Mesothelial cell of epicardium (in vitro differentiated cells): ENCODE results near the gene PLA2R1. TPM values are rescaled to one million over a fixed set of nuclear protein-coding genes. Genes with fewer than 3 reads are reported as not detected.

Source experiments
- DNase-seq, 2 experiments: peaks; one replicate each; pipeline ENCODE4 v3.0.0; 2021; ENCODE audit warnings: low spot score in 2 of 2; ENCODE audit not compliant: unreplicated experiment in 2 of 2
- H3K27ac Mint-ChIP-seq: 2 replicates; pipeline ENCODE4 v1.8.0; 2021; ENCODE audit warnings: mixed read lengths
- H3K27me3 Mint-ChIP-seq: 2 replicates; pipeline ENCODE4 v1.8.0; 2021; ENCODE audit warnings: low read depth, mixed read lengths
- H3K36me3 Mint-ChIP-seq: 2 replicates; pipeline ENCODE4 v1.8.0; 2021; ENCODE audit warnings: mixed read lengths
- H3K4me1 Mint-ChIP-seq: 2 replicates; pipeline ENCODE4 v1.8.0; 2021; ENCODE audit warnings: mixed read lengths
- H3K4me3 Mint-ChIP-seq: 2 replicates; pipeline ENCODE4 v1.8.0; 2021; ENCODE audit warnings: mild to moderate bottlenecking, moderate library complexity, mixed read lengths
- H3K9me3 Mint-ChIP-seq: 2 replicates; pipeline ENCODE4 v1.8.0; 2021; ENCODE audit warnings: mixed read lengths
- CTCF ChIP-seq: fragments of 200-600 bp; sonication (generic); IDR thresholded peaks from one replicate; pipeline ENCODE4 v1.5.0; 2021; ENCODE audit warnings: antibody characterized with exemption; ENCODE audit not compliant: unreplicated experiment
- total RNA-seq: library from RNA; stranded (reverse); gene quantifications from 3 replicates; pipeline ENCODE4 v1.2.1, GENCODE V29; 2021

The PLA2R1 gene
- 14.4 to 15.0 TPM (median 14.8 TPM) in 3 replicates for total RNA-seq

- Mint-ChIP-seq H3K4me1 (peaks cover 12% of the 10 kb centered on the region), H3K27ac (peak within 1 kb of the TSS; percentile 88), H3K4me3 (peak within 1 kb of the TSS; percentile 90)
Measured at GRCh38 chr2:160062292-160063005, at the start of gene PLA2R1. TSS of gene PLA2R1 (minus strand) at chr2:160062615. CDS start at chr2:160062403, 212 bp downstream.

GRCh38 chr2:160110674-160111239 lies 48.3 kb upstream of the PLA2R1 start:
- no peak for DNase-seq
- no peak overlapping the region for H3K4me3 Mint-ChIP-seq
- peaks cover 15% of the 10 kb centered on the region for H3K4me1 Mint-ChIP-seq
- H3K9me3 Mint-ChIP-seq, result peaks cover 7% of the 10 kb centered on the region
- peaks cover 9% of the 10 kb centered on the region for H3K36me3 Mint-ChIP-seq
- no peaks in the 10 kb centered on the region for H3K27me3 Mint-ChIP-seq
- no peak overlapping the region for H3K27ac Mint-ChIP-seq
- no peak for TF ChIP-seq CTCF

More at GRCh38 chr2:160062292-160063005, at the start of gene PLA2R1:
- Mint-ChIP-seq H3K9me3 (peaks cover 8% of the 10 kb centered on the region), H3K36me3 (no peaks in the 10 kb centered on the region), H3K27me3 (no peaks in the 10 kb centered on the region)
- TF ChIP-seq CTCF, result no peak
- DNase-seq, result peak; percentile 32 to 69

GRCh38 chr2:160109939-160110673 lies 47.7 kb upstream of the PLA2R1 start:
- TF ChIP-seq CTCF, result peak; percentile 60
- Mint-ChIP-seq H3K4me1 (peaks cover 16% of the 10 kb centered on the region), H3K4me3 (no peak overlapping the region), H3K36me3 (peaks cover 3% of the 10 kb centered on the region), H3K27ac (no peak overlapping the region), H3K9me3 (peaks cover 4% of the 10 kb centered on the region), H3K27me3 (no peaks in the 10 kb centered on the region)
- peak in 1 of 2 experiments; percentile 61 for DNase-seq

GRCh38 chr2:160109243-160109642 lies 46.8 kb upstream of the PLA2R1 start:
- Mint-ChIP-seq H3K36me3 (peaks cover 2% of the 10 kb centered on the region), H3K4me3 (no peak overlapping the region), H3K4me1 (peaks cover 24% of the 10 kb centered on the region), H3K9me3 (peaks cover 2% of the 10 kb centered on the region), H3K27ac (no peak overlapping the region), H3K27me3 (no peaks in the 10 kb centered on the region)
- no peak for TF ChIP-seq CTCF
- DNase-seq, result no peak

- no peak for TF ChIP-seq CTCF
- Mint-ChIP-seq H3K27me3 (no peaks in the 10 kb centered on the region), H3K4me3 (no peak overlapping the region), H3K9me3 (no peaks in the 10 kb centered on the region), H3K36me3 (no peaks in the 10 kb centered on the region), H3K27ac (no peak overlapping the region), H3K4me1 (peaks cover 29% of the 10 kb centered on the region)
- DNase-seq, result no peak
Measured at GRCh38 chr2:160108646-160109045, 46.2 kb upstream of the PLA2R1 start.
